HG03378 (cell line): ENCODE results near the gene CAB39.
"Not testable (repeated sequence)": the region's sequence is repeated elsewhere in the genome, so short reads cannot be mapped to it uniquely, and the experiment has no call there.

Source experiments
- ATAC-seq: cut with Tn5 transposase; IDR thresholded peaks from one replicate; pipeline ENCODE4 v1.9.1; 2021; ENCODE audit warnings: mild to moderate bottlenecking, moderate library complexity; ENCODE audit not compliant: unreplicated experiment

Gene CAB39

GRCh38 chr2:230682546-230682945, 30.1 kb upstream of the CAB39 start:
- no peak for ATAC-seq

GRCh38 chr2:230684270-230685168, 28.1 kb upstream of the CAB39 start:
- no peak for ATAC-seq

- no peak for ATAC-seq
These were observed 27.5 kb upstream of the CAB39 start for GRCh38 chr2:230685178-230685577.

GRCh38 chr2:230687498-230687897, 25.1 kb upstream of the CAB39 start:
- no peak for ATAC-seq

- ATAC-seq = no peak
These were observed 24.2 kb upstream of the CAB39 start for GRCh38 chr2:230688490-230688889.

GRCh38 chr2:230690439-230690838, 22.2 kb upstream of the CAB39 start:
- no peak for ATAC-seq

GRCh38 chr2:230691005-230691647, 21.5 kb upstream of the CAB39 start:
- no peak for ATAC-seq

GRCh38 chr2:230692760-230693159, 19.9 kb upstream of the CAB39 start:
- ATAC-seq = no peak

- no peak for ATAC-seq
These were observed 19.2 kb upstream of the CAB39 start for GRCh38 chr2:230693411-230693810.

- peak; percentile 78 for ATAC-seq
These were observed 18.4 kb upstream of the CAB39 start for GRCh38 chr2:230694241-230694640.

- no peak for ATAC-seq
These were observed 17.1 kb upstream of the CAB39 start for GRCh38 chr2:230695551-230695950.

- ATAC-seq = no peak
These were observed 16.0 kb upstream of the CAB39 start for GRCh38 chr2:230696670-230697069.

GRCh38 chr2:230697676-230698075, 15.0 kb upstream of the CAB39 start:
- ATAC-seq = no peak

GRCh38 chr2:230698753-230699152, 13.9 kb upstream of the CAB39 start:
- not testable (repeated sequence) for ATAC-seq

- no peak for ATAC-seq
These were observed 12.2 kb upstream of the CAB39 start for GRCh38 chr2:230700447-230700846.

- no peak for ATAC-seq
These were observed 11.3 kb upstream of the CAB39 start for GRCh38 chr2:230701308-230701707.

GRCh38 chr2:230702457-230702856, 10.2 kb upstream of the CAB39 start:
- ATAC-seq = not testable (repeated sequence)

- no peak for ATAC-seq
These were observed 9.1 kb upstream of the CAB39 start for GRCh38 chr2:230703514-230703913.

- ATAC-seq = no peak
These were observed 6.6 kb upstream of the CAB39 start for GRCh38 chr2:230706053-230706521.

- no peak for ATAC-seq
These were observed 5.7 kb upstream of the CAB39 start for GRCh38 chr2:230706966-230707365.

GRCh38 chr2:230708204-230708603, 4.4 kb upstream of the CAB39 start:
- no peak for ATAC-seq

GRCh38 chr2:230711224-230711623, 1.4 kb upstream of the CAB39 start:
- ATAC-seq = no peak
